ENCODE results near the gene RSU1.

The RSU1 gene

DNA sequence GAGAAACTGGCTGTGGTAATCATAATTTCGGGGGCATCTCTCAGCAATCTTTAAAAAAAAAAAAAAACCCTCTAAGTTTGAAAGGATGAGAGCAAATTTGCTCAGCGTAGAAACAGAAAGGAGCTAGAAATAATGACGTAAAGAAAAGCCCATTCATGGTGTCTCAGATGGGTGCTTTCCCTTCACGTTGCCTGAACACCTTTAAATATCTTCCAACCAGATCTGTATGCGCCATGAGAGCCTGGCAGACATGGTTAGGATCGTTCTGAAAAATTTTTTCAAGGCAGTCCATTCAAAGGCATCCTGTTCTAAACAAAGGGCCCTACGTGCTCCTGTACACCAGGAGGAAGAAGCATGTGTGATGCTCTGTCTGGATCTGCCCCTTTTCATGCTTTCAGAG, 154.3 kb downstream of the RSU1 start:
- DNase-seq: no peak

- DNase-seq: no peak
Observed at GRCh38 chr10:16656895-16657294, 160.3 kb downstream of the RSU1 start.

DNA sequence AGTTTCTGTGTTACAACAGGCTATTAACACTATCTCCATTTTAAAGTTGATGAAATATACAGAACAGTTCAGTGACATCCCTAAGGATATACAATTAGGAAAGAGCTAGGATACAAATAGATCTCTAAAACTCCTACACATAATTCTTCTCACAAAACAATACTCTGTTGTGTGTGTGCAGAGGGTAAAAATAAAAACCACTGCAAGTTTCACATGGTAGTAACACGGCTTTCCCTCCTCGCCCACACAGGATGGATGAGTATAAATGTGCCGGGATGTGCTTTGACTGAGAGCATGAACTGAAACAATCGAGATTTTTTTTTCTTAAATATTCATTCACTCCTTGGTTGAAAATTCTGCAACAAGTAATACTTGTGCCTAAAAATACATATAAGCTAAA, 164.0 kb downstream of the RSU1 start:
- no peak for DNase-seq

GRCh38 chr10:16652154-16652553, 165.1 kb downstream of the RSU1 start:
- DNase-seq: no peak

DNA sequence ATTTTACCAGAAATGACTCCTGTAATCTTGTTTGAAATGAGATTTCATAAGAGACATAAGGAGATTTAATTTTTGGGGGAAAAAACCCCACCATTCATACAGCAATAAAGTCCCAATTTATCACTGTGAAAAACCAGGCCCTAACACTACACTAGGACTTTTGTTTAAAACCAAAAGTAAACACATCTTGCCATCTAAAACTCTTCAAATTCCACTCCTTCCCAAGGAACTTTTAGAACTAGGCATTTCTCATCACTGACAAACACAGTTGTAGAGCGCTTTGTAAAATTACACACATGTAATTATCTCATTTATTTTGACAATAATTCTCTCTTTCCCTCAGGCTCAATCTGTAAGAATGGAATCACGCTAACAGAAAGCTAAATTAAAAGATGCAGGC, 167.5 kb downstream of the RSU1 start:
- no peak for DNase-seq

DNA sequence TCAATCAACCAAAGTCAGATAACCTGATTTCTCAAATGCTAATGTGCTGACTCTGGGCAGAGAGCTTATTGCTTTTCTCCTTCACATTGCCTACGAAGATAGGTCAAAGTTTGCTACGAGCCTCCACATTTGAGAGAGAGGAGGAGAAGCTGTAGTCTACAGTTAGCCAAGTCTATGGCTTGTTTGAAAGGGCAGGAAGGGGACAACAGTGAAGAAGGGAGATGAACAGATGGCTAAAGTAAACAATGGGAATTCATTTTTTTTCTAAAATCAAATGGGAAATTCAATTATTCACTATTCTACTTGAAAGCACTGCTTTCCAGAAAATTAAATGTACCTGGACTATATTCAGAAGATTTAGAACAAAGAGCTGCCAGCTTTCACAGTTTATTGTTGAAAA, 168.9 kb downstream of the RSU1 start:
- no peak for DNase-seq

- no peak for DNase-seq
Observed at GRCh38 chr10:16646181-16647059, 170.8 kb downstream of the RSU1 start.

DNA sequence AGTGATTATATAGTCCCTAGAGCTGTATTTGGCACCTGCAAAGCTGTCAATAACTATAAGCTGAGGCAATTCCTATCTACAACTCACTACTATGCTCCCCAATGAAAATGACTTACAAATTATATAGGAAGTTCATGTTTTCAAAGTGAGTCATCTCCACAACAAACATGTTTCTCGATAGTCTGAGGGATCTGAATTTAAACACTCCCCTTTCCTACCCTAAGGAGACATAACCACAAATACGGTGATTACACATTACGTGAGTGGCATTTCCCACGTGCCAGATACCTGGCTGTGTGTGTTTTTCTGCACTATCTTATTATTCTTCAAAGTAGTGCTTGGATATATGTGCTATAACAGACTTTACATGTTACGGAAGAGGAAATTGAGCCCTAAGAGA, 173.1 kb downstream of the RSU1 start:
- DNase-seq: no peak

- no peak for DNase-seq
Observed at GRCh38 chr10:16643502-16643901, 173.7 kb downstream of the RSU1 start.

- no peak for DNase-seq
Observed at GRCh38 chr10:16640153-16640552, 177.1 kb downstream of the RSU1 start.

- no peak for DNase-seq
Observed at GRCh38 chr10:16639471-16639870, 177.8 kb downstream of the RSU1 start.

- no peak for DNase-seq
Observed at GRCh38 chr10:16632996-16633395, 184.2 kb downstream of the RSU1 start.

DNA sequence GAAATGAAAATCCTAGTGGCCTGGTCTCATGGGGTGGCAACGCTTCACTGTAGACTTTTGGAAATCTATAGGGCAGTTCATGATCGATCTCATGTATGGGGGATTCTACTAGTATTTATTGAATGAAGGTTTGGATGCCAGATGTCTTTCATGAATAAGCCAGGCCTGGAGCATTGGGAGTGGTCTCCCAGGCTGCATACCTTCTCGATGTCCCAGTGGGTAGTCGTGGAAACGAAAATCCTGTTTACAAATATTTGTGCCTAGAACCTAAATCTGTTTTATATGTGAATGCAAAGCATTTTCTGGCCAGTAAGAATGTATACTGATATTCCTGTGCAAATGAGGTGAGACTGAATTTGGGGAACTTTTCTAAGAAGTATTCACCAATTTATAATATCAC, 190.5 kb downstream of the RSU1 start:
- DNase-seq: no peak

GRCh38 chr10:16612981-16613355, 204.3 kb downstream of the RSU1 start:
- no peak for DNase-seq

DNA sequence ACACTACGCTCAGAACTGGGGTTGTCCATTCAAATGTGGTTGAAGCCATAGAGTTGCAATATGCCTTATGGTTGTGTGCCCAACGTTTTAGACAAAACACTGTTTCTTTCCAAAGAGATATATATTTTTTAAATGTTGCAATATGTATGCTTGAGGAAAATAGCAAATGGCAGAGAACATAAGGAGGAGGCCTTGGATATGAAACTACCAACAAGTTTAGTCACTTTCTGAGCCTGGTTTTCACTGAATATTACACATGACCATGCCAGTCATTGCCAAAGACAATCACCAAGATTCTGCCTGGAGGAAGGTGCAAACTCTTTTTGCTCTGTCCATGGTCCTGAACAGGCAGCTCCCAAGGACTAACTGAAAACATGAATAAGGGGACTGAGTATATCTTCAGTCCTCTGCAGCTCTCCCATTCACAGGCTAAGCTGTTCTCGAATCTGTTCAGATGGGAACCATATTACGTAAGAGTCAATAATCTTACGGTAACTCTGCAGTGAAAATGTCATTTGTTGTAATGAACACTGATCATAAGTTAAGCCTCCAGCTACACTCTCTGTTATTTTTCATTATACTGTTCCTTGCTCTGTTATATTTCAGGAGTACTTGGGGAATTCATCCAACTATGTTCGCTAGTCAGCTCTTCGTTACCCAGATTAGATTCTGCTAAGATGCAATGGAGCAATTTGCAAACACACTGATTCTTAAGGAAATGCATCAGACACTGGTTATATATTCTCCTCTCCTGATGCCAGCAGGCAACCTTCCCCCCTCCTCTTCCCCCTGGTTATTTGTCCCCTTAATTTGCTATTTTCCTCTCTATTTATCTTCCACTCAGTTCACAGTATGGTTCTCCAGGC, 204.9 kb downstream of the RSU1 start:
- no peak for DNase-seq

DNA sequence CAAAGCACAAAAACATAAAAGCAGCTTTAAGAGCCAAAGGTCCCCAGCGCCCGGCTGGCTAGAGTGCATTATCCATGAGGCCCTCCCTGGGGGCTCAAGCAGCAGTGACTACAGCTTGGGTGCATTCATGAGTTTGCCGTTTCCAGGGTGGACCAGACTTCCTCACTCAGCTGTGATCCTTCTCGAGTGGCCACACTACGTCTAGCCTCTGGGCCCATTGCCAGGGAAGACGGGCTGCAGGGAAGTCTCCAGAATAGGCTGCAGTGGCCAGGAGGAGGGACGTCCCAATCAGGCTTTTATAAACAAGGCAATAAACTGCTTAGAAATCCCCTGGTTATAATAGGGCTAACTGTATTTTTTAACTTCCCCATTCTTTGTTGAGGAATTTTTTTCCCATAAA, 206.2 kb downstream of the RSU1 start:
- DNase-seq: no peak

DNA sequence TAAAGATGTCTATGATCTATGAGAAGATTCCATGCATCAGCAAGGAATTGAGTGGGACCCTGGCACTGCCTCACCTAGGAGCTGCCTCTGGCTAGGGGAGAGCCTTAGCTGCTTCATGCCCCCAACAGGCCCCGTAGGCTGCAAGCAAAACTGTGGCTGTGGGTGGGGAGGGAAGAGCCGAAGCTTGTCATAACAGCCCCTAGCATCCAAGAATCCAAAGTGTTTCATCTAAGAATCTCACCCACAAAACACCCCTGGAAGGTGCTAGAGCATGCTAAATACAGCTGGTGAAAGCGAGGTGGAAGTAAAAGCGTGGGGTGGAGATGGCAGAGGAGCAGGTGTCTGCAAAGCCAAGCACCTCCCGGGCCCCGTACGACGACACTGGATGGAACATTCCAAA, 208.0 kb downstream of the RSU1 start:
- DNase-seq: no peak

DNA sequence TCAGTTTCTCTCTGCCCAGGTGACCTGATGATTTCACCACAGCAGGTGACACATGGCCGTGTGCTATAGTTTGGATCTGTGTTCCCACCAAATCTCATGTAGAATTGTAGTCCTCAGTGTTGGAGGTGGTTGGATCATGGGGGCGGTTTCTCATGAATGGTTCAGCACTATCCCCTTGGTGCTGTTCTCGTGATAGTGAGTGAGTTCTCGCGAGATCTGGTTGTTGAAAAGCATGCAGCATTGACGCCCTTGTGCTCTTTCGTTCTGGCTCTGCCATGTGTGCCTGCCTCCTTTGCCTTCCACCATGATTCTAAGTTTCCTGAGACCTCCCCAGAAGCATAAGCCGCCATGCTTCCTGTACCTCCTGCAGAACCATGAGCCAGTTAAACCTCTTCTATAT, 210.3 kb downstream of the RSU1 start:
- no peak for DNase-seq

DNA sequence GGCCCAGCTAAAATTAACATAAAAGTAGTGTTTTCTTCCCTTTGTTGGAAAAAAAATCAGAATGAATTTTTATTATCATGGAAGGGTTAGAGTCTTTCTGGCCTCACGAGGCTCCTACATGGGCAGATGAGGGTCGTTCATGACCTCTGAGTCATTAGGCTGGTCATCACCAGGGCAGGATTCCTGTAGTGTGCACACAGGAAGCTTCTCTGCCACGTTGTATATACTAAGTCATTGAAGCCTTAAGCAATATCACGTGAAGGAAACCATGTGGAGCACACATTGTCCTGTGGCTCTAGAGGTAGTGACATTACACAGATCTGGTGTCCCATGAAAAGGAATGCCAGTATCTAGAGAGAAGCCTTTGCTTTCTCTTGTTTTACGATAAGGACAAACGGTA, 210.8 kb downstream of the RSU1 start:
- no peak for DNase-seq

DNA sequence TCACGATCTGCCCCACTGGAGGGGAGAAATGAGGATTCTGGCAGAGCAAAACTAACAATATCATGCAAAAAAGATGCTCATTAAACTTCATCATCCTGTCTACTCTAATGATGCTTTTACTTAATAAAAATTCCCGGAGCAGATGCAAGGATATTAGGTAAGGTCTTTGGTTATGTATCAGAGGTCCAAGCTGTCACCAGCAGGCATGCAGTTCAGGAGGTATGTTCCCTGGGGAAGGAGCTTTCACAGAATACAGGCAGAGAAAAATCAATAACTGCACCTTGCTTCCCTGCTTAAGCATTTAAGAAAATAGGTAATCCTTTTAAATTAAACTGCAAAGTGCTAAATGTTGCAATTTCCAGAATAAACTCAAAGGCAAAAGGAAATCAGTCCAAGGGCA, 213.9 kb downstream of the RSU1 start:
- DNase-seq: no peak

GRCh38 chr10:16602104-16602775, 215.0 kb downstream of the RSU1 start:
- DNase-seq: no peak

- no peak for DNase-seq
Observed at GRCh38 chr10:16599662-16600061, 217.6 kb downstream of the RSU1 start.

DNA sequence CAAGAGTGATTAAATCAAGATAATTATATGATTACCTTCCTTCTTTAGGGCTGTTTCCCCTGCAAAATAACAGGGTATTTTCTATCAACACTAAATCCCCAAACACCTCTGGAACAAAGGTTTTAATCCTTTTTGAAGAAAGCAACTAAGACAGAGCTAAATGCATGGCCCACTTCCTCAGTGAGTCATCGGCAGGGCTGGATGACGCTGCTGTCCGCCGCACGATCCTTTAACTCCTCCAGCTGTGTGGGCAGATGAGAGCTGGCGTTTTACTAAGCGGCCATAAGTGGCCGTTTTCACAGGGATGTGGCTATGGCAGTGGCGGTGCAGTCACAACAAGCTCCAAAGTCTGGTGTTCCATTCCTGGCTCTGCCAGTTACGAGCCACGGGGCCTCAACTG, 219.6 kb downstream of the RSU1 start:
- DNase-seq: no peak

DNA sequence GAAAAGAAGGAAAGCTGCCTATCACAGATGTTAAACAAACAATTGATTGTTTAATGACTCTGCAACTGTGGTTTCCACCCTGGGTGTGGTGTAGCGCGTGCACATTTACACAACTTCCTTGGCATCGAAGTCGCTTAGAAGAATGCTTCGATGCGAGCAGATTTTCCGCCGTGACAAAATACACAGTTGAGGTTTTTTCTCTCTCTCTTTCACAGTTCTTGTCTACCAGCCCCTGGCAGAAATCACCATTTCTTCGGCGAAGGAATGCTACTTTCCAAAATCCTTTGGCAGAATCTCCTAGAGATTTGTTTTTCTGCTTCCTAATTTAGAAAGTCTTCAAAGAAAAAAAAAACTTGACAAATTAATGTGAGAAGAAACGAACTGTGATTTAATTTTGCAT, 224.8 kb downstream of the RSU1 start:
- DNase-seq: no peak
